Activated T-cell treated with anti-CD3 and anti-CD28 coated beads, Interleukin-2, amount 50 U/mL, for 72 hours (primary cell): ENCODE results near the gene LRRFIP1. TPM values are rescaled to one million over a fixed set of nuclear protein-coding genes. Genes with fewer than 3 reads are reported as not detected.

Experiments
- ATAC-seq, 2 donors: fragments of 150-1000 bp; cut with Tn5 transposase; replicated peaks in 1 of 2; 2 replicates each; pipeline ENCODE4 v1.10.0; 2021; ENCODE audit warnings: moderate library complexity in 2 of 2, mild to moderate bottlenecking in 1 of 2
- DNase-seq, 2 donors: peaks; one replicate each; pipeline ENCODE4 v3.0.0; 2021 to 2022; ENCODE audit warnings: mixed read lengths in 1 of 2
- H3K27ac Mint-ChIP-seq: one replicate; pipeline ENCODE4 v1.8.0; 2022; ENCODE audit warnings: mild to moderate bottlenecking, moderate library complexity, mixed read lengths
- H3K27me3 Mint-ChIP-seq: one replicate; pipeline ENCODE4 v1.8.0; 2022; ENCODE audit warnings: low read depth, mixed read lengths
- H3K36me3 Mint-ChIP-seq, 2 donors: one replicate each; pipeline ENCODE4 v1.8.0; 2022; ENCODE audit warnings: mixed read lengths in 2 of 2, mild to moderate bottlenecking in 1 of 2; ENCODE audit not compliant: insufficient read depth in 2 of 2
- H3K4me1 Mint-ChIP-seq: one replicate; pipeline ENCODE4 v1.8.0; 2022; ENCODE audit warnings: low read depth, mixed read lengths
- H3K4me3 Mint-ChIP-seq, 2 donors: one replicate each; pipeline ENCODE4 v1.8.0; 2022; ENCODE audit warnings: mild to moderate bottlenecking in 2 of 2, mixed read lengths in 2 of 2, moderate library complexity in 2 of 2
- H3K9me3 Mint-ChIP-seq, 2 donors: one replicate each; pipeline ENCODE4 v1.8.0; 2022; ENCODE audit warnings: mixed read lengths in 2 of 2
- total RNA-seq, 2 donors: library from RNA; stranded (reverse); gene quantifications; one replicate each; pipeline ENCODE4 v1.2.3, GENCODE V29; 2022

The LRRFIP1 gene
- total RNA-seq, 2 donors from 2014 or later: 198 to 239 TPM

DNA sequence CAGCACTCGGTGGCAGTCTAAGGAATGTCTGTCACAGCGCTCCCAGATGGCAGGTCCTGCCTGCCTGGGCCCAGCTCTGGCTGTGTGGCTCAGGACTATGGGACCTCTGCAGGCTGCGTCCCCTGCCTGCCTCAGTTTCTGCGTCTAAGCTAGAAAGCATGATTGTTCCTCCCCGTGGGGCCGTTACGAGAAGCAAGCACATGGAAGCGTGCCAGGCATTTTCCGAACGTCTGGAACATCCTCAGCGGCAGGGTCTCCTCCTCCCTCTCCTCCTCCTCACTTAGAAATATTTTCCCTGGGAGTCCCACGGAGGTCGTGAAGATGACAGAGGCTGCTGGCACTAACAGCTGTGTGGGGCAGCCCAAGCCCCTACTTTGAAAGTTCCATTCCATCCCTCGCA, 43.3 kb downstream of the LRRFIP1 start:
- DNase-seq: no peak
- H3K4me3 Mint-ChIP-seq: no peak overlapping the region
- no peaks in the 10 kb centered on the region for H3K27me3 Mint-ChIP-seq
- H3K4me1 Mint-ChIP-seq: peaks cover 37% of the 10 kb centered on the region
- H3K9me3 Mint-ChIP-seq: no peaks in the 10 kb centered on the region
- no peaks in the 10 kb centered on the region for H3K36me3 Mint-ChIP-seq
- ATAC-seq: no peak
- no peak overlapping the region for H3K27ac Mint-ChIP-seq

DNA sequence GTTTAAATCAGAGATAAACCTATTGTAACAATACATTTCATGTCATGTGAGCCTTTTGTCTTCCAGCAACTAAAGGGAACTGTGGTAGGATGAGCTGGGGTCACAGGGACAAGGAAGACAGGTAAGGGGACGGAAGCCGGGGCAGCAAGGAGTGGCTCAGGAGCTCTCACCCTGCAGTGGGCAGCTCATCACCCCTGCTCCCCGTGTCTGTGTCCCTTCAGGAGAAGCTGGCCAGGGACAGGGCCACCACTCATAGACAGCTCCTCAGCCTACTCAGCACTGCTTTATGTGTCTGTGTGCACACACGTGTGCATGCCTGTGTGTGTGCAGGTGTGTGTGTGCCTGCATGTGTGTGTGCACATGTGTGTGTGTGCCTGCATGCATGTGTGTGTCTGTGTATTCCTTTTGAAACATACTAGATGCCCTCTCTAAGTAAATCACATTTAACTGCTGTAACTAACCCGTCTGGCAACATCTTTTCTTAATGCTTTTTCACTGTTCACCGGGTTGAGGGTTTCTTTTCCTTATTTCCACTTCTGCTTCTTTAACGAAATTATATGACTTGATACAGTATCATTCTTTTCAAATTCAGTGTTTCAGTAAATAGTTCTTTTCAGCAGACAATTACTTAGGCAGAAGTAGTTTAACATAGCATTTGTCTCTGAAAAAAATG, 44.2 kb downstream of the LRRFIP1 start:
- DNase-seq (no peak), ATAC-seq (no peak)
- no peaks in the 10 kb centered on the region for H3K9me3 Mint-ChIP-seq
- no peaks in the 10 kb centered on the region for H3K36me3 Mint-ChIP-seq
- H3K27ac Mint-ChIP-seq: no peak overlapping the region
- no peaks in the 10 kb centered on the region for H3K27me3 Mint-ChIP-seq
- peaks cover 46% of the 10 kb centered on the region for H3K4me1 Mint-ChIP-seq
- no peak overlapping the region for H3K4me3 Mint-ChIP-seq

DNA sequence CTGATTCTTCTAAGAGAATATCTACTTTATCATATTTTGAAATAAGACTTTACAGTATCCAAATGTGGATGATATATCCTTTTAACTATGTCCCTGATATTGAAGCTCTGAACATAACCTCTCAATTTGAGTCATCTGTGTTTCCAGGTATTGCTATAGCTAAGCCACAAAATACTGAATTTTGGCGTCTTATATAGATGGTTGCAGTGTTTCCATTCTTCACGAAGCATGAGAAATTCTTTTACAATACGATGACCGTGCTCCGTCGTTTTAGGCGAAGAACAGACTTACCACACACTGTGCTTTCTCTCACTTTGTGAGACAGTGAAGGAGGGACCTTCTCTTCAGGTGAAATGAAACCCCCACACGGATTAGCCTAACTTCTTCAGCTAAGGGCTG, 45.3 kb downstream of the LRRFIP1 start:
- no peaks in the 10 kb centered on the region for H3K36me3 Mint-ChIP-seq
- H3K27me3 Mint-ChIP-seq: no peaks in the 10 kb centered on the region
- peak in 1 of 2 donors; percentile 45 for DNase-seq
- H3K9me3 Mint-ChIP-seq: no peaks in the 10 kb centered on the region
- H3K4me3 Mint-ChIP-seq: peak overlapping the region; percentile 90 to 96
- peak overlapping the region; percentile 84 for H3K27ac Mint-ChIP-seq
- H3K4me1 Mint-ChIP-seq: peaks cover 58% of the 10 kb centered on the region
- ATAC-seq: peak; percentile 38 to 54

DNA sequence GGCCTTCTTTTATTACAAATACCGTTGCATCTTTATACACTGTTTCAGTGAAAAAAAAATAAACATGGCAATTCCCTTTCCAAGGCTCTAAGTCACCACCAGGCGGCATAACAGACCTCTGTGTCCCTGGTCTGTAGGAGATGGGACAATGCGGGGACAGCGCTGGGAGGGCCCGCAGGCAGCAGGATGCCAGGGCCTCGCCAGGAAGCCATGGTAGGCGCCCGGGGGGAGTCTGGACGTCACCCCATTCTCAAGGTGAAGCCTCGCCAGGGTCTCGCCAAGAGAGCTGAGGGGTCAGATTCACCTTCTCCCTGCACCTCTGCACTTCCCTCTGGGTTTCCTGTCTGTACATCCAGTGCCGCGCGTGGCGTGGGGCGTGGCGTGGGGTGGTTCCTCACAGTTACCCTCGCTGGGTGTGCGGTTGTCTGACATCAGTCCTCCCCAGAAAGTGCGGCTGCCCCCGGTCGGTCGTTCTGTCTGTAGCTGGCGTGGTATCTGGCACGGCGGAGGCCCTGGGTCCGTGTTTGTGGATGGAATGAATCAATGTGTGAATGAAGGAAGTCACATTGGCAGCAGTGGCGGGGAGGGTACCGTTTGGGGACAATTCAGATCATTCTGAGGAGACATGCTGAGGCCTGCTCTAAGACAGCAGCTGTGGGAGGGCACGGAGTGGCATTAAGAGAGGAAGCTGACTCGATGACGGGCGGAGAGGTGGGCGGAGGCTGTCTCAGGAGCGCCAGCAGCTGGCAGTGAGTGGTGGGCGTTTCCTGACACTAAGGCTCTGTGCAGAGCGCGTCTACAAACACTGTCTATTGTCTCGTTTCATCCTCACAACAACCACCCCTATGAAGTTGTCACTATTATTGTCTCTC, 46.0 kb downstream of the LRRFIP1 start:
- H3K27me3 Mint-ChIP-seq: no peaks in the 10 kb centered on the region
- DNase-seq: peak; percentile 84 to 91
- H3K27ac Mint-ChIP-seq: peak overlapping the region; percentile 84
- peak; percentile 81 to 82 for ATAC-seq
- peak overlapping the region; percentile 90 to 96 for H3K4me3 Mint-ChIP-seq
- no peaks in the 10 kb centered on the region for H3K36me3 Mint-ChIP-seq
- H3K4me1 Mint-ChIP-seq: peaks cover 58% of the 10 kb centered on the region
- H3K9me3 Mint-ChIP-seq: no peaks in the 10 kb centered on the region

DNA sequence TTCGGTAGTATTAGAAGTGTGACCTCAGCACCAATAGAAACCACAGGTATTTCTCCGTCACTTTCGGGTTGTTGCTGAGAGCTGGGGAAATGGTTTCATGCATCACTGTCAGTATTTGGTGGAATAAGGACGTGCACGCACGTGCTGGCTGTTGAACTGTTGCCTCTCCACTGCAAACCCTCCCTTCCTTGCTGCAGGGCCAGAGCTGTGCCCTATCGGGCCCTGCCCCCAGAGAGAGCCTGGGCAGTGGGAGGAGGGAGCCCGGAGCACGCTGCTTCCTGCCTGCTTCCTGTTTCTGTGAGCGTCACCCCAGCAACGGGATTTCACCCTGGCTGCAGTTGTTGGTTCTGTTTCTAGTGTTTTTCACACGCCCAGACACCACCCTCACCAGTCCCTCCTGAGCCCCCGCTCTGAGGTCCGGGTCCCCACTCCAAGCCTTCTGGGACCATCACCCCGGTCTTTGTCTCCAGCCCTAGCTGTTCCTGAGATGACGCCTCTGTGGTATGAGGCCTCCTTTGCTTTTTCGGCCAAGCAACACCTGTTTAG, 47.4 kb downstream of the LRRFIP1 start:
- Mint-ChIP-seq H3K4me1 (peaks cover 58% of the 10 kb centered on the region), H3K4me3 (peak overlapping the region; percentile 90 to 96), H3K36me3 (no peaks in the 10 kb centered on the region), H3K27me3 (no peaks in the 10 kb centered on the region), H3K9me3 (no peaks in the 10 kb centered on the region), H3K27ac (peak overlapping the region; percentile 49)
- ATAC-seq (peak; percentile 58 to 65), DNase-seq (peak; percentile 71 to 73)

DNA sequence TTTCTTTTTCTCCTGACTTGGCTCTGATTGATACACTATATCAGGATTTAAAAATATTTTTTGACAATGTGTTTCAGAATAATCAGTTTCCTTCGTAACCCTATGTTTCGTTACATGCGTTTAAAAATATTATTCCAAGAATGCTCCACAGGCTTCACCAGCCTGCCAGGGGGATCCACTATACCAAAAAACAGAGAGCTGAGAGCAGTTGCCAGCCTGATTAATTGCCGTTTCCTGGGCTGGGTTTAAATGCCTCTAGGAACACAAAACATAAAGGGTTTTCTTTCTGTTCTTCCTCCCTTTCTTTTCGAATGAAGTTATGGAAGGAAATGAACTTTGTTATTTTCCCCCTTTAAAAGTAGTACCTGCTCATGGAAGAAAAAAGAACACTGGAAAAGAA, 47.9 kb downstream of the LRRFIP1 start:
- no peak for ATAC-seq
- peak overlapping the region; percentile 49 for H3K27ac Mint-ChIP-seq
- H3K4me3 Mint-ChIP-seq: peak overlapping the region; percentile 90 to 96
- H3K36me3 Mint-ChIP-seq: no peaks in the 10 kb centered on the region
- DNase-seq: no peak
- H3K9me3 Mint-ChIP-seq: no peaks in the 10 kb centered on the region
- H3K4me1 Mint-ChIP-seq: peaks cover 58% of the 10 kb centered on the region
- no peaks in the 10 kb centered on the region for H3K27me3 Mint-ChIP-seq

DNA sequence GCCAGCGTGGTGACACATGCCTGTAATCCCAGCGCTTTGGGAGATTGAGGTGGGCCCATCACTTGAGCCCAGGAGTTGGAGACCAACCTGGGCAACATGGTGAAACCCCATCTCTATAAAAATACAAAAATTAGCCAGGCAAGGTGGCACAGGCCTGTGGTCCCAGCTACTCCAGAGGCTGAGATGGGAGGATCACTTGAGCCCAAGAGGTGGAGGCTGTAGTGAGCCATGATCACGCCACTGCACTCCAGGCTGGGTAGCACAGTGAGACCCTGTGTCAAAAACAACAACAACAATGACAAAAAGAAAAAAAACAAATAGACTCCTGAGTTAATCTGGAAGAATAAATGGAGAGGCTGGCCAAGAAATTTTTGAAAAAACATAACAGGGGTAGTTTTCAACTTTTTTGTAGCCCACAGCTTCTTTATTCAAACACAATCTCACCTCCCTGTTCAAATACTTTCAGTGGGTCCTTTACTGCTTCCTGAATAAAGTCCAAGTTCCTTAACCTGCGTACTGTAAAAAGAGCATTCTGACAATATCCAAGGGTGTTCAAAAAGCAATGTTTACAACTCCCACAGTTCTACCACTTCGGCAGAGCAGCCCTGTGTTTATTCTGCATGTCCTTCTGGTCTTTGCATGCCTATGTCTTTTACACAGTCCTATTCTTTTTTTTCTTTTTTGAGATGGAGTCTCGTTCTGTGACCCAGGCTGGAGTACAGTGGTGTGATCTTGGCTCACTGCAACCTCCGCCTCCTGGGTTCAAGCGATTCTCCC, 53.5 kb downstream of the LRRFIP1 start:
- H3K9me3 Mint-ChIP-seq: no peaks in the 10 kb centered on the region
- H3K27me3 Mint-ChIP-seq: no peaks in the 10 kb centered on the region
- no peak overlapping the region for H3K27ac Mint-ChIP-seq
- DNase-seq (no peak), ATAC-seq (no peak)
- no peak overlapping the region for H3K4me3 Mint-ChIP-seq
- no peaks in the 10 kb centered on the region for H3K36me3 Mint-ChIP-seq
- peaks cover 18% of the 10 kb centered on the region for H3K4me1 Mint-ChIP-seq

DNA sequence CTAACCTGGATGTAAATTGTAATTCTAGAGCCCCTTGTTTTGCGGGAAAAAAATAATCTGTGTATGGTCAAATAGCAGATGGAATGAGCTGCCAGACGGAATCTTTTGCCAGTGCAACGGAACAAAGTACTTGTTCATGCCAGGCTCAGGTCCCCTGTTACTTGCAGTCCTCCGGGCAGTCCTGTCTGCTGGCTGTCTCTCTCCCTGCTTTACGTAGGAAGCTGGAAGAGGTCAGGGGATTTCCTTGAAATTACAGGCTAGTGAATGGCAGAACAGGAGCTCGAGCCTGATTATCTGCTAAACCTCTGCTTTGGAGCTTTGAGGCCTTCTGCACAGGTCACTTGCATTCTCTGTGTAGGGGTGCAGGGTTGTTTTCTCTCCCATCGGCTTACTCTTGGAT, 54.8 kb downstream of the LRRFIP1 start:
- no peak overlapping the region for H3K4me3 Mint-ChIP-seq
- DNase-seq (no peak), ATAC-seq (no peak)
- peaks cover 15% of the 10 kb centered on the region for H3K4me1 Mint-ChIP-seq
- H3K36me3 Mint-ChIP-seq: no peaks in the 10 kb centered on the region
- no peak overlapping the region for H3K27ac Mint-ChIP-seq
- H3K27me3 Mint-ChIP-seq: no peaks in the 10 kb centered on the region
- no peaks in the 10 kb centered on the region for H3K9me3 Mint-ChIP-seq

DNA sequence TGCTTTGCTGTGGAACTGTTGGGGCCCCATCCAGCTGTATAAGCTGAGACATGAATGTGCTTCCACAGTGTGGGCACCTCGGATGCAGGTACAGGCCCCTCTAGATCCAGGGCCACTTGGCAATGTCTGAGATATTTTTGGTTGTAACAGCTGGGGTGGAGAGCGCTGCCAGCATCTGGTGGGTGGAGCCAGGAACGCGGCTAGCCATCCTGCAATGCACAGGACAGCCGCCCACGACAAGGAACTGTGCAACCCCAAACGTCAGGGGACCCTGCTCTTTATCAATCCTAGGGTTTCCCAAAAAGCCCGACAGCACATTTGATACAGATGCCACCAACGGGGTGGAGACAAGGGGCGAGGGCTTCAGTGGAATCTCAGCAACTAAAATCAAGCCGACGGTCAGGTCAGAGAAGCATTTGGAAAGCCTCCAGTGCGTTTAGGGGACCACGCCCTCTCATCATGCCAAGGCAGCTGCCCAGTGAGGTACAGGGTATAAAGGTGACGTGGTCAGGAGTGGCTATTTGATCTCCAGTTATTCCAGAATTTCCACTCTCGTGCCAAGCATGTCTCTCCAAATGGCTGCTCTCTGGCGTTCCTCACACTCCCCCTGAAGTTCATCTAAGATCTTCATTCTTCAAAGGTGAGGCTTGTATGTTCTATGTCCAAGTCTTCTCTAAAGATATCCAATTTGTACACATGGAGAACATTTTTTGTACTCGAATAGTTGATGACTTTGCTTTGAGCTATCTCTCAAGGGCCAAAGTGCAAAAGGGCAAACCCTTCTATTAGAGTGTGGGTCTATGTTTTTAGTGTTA, 55.7 kb downstream of the LRRFIP1 start:
- Mint-ChIP-seq H3K27me3 (no peaks in the 10 kb centered on the region), H3K36me3 (no peaks in the 10 kb centered on the region), H3K9me3 (no peaks in the 10 kb centered on the region), H3K4me3 (no peak overlapping the region), H3K4me1 (peaks cover 18% of the 10 kb centered on the region), H3K27ac (no peak overlapping the region)
- DNase-seq: no peak
- no peak for ATAC-seq

DNA sequence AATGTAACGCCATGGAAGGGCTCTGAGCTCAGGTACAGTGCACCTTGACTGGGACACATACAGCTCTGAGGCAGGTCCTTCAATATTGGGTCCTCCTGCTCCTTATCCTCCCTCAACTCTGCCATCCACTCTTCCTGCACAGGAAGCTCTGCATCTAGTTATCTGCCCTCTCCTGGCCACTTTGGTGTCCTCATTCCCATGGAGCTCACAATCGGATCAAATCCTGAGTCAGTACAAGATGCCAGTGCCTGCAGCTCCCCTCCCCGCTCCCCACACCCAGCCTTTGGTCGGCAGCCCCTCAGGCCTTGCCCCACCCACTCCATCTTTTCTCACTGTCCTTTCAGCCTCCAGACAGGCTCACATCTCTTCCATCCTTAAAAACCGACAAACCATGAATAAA, 58.0 kb downstream of the LRRFIP1 start:
- Mint-ChIP-seq H3K9me3 (no peaks in the 10 kb centered on the region), H3K4me1 (peaks cover 42% of the 10 kb centered on the region), H3K36me3 (no peaks in the 10 kb centered on the region), H3K27me3 (no peaks in the 10 kb centered on the region), H3K4me3 (no peak overlapping the region), H3K27ac (no peak overlapping the region)
- ATAC-seq: no peak
- no peak for DNase-seq

DNA sequence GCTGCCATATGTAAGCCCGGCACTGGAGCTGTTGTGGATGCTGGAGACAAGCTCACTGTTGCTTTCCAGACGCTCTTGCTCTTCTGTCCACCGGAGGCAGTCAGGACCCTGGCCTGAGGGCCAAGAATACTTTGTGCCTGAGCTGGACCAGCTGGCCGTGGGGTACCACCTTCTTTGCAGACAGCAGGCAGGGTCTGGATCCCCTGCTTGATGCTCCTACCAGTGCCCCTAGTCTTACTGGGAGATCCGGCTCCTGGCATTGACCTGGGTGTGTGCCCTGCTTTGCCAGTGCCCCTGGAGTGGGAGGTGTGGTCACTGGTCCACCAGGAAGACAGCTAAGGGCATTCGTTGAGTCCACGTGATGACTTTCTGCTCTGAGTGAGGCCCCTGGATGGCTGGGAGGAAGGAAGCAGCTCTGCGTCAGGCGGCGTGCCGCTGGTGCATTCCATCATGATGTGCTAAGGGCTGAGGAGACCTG, 59.3 kb downstream of the LRRFIP1 start:
- Mint-ChIP-seq H3K4me3 (peak overlapping the region in 1 of 2 donors; percentile 17), H3K27me3 (no peaks in the 10 kb centered on the region), H3K4me1 (peaks cover 49% of the 10 kb centered on the region), H3K36me3 (no peaks in the 10 kb centered on the region), H3K9me3 (no peaks in the 10 kb centered on the region), H3K27ac (no peak overlapping the region)
- ATAC-seq: no peak
- DNase-seq: no peak

DNA sequence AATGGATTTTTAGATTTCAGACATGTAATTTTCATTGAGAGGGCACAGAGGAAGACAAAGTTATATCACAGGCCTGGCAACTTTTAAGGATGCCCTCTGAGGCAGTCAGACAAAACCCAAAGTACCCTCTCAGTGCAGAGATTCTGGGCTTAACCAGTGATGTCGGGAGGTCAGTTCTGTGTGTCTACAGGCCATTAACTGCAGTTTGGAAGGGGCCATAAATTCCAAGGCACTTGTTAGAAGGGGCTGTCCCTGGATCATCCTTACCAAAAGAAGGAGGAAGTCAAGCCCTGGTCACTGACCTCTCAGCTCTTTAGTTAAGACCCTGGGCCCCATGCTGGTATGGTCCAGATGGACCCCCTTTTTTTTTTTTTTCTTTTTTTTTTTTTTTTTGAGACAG, 60.7 kb downstream of the LRRFIP1 start:
- Mint-ChIP-seq H3K27ac (peak overlapping the region; percentile 85), H3K4me1 (peaks cover 49% of the 10 kb centered on the region), H3K9me3 (no peaks in the 10 kb centered on the region), H3K27me3 (no peaks in the 10 kb centered on the region), H3K4me3 (peak overlapping the region; percentile 42 to 83), H3K36me3 (peaks cover under 1 to 2% of the 10 kb centered on the region in 2 donors)
- no peak for ATAC-seq
- no peak for DNase-seq
